GM19099 (cell line): ENCODE measurements around the gene FXYD6.

Experiments used
- POLR2A ChIP-seq: IDR thresholded peaks from 3 replicates; pipeline ENCODE4 v1.6.1; 2011; ENCODE audit warnings: low read depth; ENCODE audit not compliant: insufficient read length; ENCODE audit errors: extremely low read depth

Gene FXYD6

GRCh38 chr11:117903505-117904382, 27.3 kb upstream of the FXYD6 start:
- TF ChIP-seq POLR2A, result no peak

GRCh38 chr11:117902001-117902845, 25.8 kb upstream of the FXYD6 start:
- TF ChIP-seq POLR2A, result no peak

- no peak for TF ChIP-seq POLR2A
Observed at GRCh38 chr11:117901601-117902000, 25.1 kb upstream of the FXYD6 start.

- TF ChIP-seq POLR2A, result no peak
Observed at GRCh38 chr11:117900720-117901440, 24.4 kb upstream of the FXYD6 start.

- no peak for TF ChIP-seq POLR2A
Observed at GRCh38 chr11:117900121-117900648, 23.7 kb upstream of the FXYD6 start.

GRCh38 chr11:117898059-117898458, 21.6 kb upstream of the FXYD6 start:
- TF ChIP-seq POLR2A, result no peak

GRCh38 chr11:117892651-117893050, 16.2 kb upstream of the FXYD6 start:
- no peak for TF ChIP-seq POLR2A

- TF ChIP-seq POLR2A, result no peak
Observed at GRCh38 chr11:117891362-117891761, 14.9 kb upstream of the FXYD6 start.

GRCh38 chr11:117888139-117888566, 11.7 kb upstream of the FXYD6 start:
- TF ChIP-seq POLR2A, result no peak

- no peak for TF ChIP-seq POLR2A
Observed at GRCh38 chr11:117887431-117888138, 11.1 kb upstream of the FXYD6 start.

- TF ChIP-seq POLR2A, result no peak
Observed at GRCh38 chr11:117885777-117886176, 9.3 kb upstream of the FXYD6 start.

- TF ChIP-seq POLR2A, result no peak
Observed at GRCh38 chr11:117884994-117885393, 8.5 kb upstream of the FXYD6 start.

- TF ChIP-seq POLR2A, result no peak
Observed at GRCh38 chr11:117883063-117883462, 6.6 kb upstream of the FXYD6 start.

- TF ChIP-seq POLR2A, result no peak
Observed at GRCh38 chr11:117882311-117882905, 6.0 kb upstream of the FXYD6 start.
